ENCODE measurements around the gene ONECUT3.

The ONECUT3 gene

GRCh38 chr19:1807030-1807694 lies 53.9 kb downstream of the ONECUT3 start:
- TF ChIP-seq ZFX (IDR thresholded peaks at IDR 0.05) (no peak), CTCF (conservative IDR thresholded peaks at IDR 0.05) (no peak)
- no peak overlapping the region for H3K27ac ChIP-seq

GRCh38 chr19:1807695-1808394 lies 54.5 kb downstream of the ONECUT3 start:
- TF ChIP-seq ZFX (IDR thresholded peaks at IDR 0.05) (no peak), CTCF (conservative IDR thresholded peaks at IDR 0.05) (no peak)
- no peak overlapping the region for H3K27ac ChIP-seq

- no peak overlapping the region for H3K27ac ChIP-seq
- TF ChIP-seq CTCF (conservative IDR thresholded peaks at IDR 0.05) (no peak), ZFX (IDR thresholded peaks at IDR 0.05) (no peak)
Measured at GRCh38 chr19:1808395-1808731, 55.1 kb downstream of the ONECUT3 start.

- no peak for TF ChIP-seq CTCF (conservative IDR thresholded peaks at IDR 0.05)
- TF ChIP-seq ZFX (IDR thresholded peaks at IDR 0.05), result no peak
- H3K27ac ChIP-seq, result no peak overlapping the region
Measured at GRCh38 chr19:1809678-1810077, 56.4 kb downstream of the ONECUT3 start.

- no peak overlapping the region for H3K27ac ChIP-seq
- TF ChIP-seq ZFX (IDR thresholded peaks at IDR 0.05), result no peak
- TF ChIP-seq CTCF (conservative IDR thresholded peaks at IDR 0.05), result no peak
Measured at GRCh38 chr19:1810439-1811160, 57.3 kb downstream of the ONECUT3 start.

- H3K27ac ChIP-seq, result no peak overlapping the region
- TF ChIP-seq CTCF (conservative IDR thresholded peaks at IDR 0.05) (no peak), ZFX (IDR thresholded peaks at IDR 0.05) (no peak)
Measured at GRCh38 chr19:1811472-1811894, 58.2 kb downstream of the ONECUT3 start.

GRCh38 chr19:1811942-1812425 lies 58.7 kb downstream of the ONECUT3 start, which contains the start of gene ATP8B3:
TSS of gene ATP8B3 (minus strand) at chr19:1812276. CDS start at chr19:1811736, 540 bp downstream.
- H3K27ac ChIP-seq, result peak within 1 kb of the TSS; percentile 28
- TF ChIP-seq CTCF (conservative IDR thresholded peaks at IDR 0.05) (no peak), ZFX (IDR thresholded peaks at IDR 0.05) (no peak)
